22Rv1 (cell line): ENCODE results near the gene ASTN2.

ENCODE experiments used
- H3K27ac ChIP-seq: fragments of 450-650 bp; 2 replicates; pipeline ENCODE4 v1.5.1; 2017
- ZFX ChIP-seq: fragments of 450-650 bp; IDR thresholded peaks from 2 replicates; pipeline ENCODE4 v1.6.1; 2017; ENCODE audit warnings: antibody characterized with exemption, borderline replicate concordance
- TF ChIP-seq, protein P1 (sequence below): fragments of 450-650 bp; IDR thresholded peaks from 2 replicates; pipeline ENCODE4 v1.5.1; 2017; ENCODE audit warnings: mild to moderate bottlenecking

Gene ASTN2

DNA sequence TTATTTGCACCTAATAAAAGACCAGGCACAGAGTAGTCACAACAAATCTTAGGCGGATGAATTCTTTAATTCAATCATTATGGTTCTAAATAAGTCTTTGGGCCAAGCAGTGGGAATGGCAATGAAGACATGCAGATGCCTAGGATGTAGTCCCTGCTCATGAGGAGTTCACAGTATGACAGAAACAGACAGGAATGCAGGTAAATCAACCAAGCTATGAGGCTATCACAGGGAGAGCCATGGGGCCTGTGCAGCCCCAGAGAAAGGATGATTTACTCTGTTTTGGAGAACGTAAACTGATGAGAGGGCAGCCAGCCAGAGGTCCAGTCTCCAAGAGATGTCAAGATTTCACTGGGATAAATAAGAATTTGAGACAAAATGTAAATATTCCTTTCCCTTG is 598.4 kb downstream of the ASTN2 start:
- TF ChIP-seq ZFX = no peak
- TF ChIP-seq, protein P1, sequence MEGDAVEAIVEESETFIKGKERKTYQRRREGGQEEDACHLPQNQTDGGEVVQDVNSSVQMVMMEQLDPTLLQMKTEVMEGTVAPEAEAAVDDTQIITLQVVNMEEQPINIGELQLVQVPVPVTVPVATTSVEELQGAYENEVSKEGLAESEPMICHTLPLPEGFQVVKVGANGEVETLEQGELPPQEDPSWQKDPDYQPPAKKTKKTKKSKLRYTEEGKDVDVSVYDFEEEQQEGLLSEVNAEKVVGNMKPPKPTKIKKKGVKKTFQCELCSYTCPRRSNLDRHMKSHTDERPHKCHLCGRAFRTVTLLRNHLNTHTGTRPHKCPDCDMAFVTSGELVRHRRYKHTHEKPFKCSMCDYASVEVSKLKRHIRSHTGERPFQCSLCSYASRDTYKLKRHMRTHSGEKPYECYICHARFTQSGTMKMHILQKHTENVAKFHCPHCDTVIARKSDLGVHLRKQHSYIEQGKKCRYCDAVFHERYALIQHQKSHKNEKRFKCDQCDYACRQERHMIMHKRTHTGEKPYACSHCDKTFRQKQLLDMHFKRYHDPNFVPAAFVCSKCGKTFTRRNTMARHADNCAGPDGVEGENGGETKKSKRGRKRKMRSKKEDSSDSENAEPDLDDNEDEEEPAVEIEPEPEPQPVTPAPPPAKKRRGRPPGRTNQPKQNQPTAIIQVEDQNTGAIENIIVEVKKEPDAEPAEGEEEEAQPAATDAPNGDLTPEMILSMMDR = no peak
- H3K27ac ChIP-seq = no peak overlapping the region

- H3K27ac ChIP-seq = no peak overlapping the region
- TF ChIP-seq ZFX = no peak
- TF ChIP-seq, protein P1 = no peak
Observed at GRCh38 chr9:116815835-116816234, 599.0 kb downstream of the ASTN2 start.

DNA sequence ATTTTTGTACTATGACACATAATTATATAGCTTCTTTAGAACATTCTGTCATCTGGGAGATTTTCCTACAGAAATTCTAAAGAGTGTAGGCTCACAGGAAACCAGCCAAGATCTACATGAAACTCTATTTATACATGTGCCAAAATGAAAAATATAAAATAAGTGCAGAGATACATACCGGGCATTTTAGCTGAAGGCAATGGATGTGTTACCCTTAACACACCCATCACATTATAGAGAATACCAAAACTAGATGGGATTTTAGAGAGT is 601.9 kb downstream of the ASTN2 start:
- no peak overlapping the region for H3K27ac ChIP-seq
- no peak for TF ChIP-seq ZFX
- TF ChIP-seq, protein P1 = no peak

GRCh38 chr9:116812231-116813030 is 602.4 kb downstream of the ASTN2 start:
- no peak for TF ChIP-seq ZFX
- TF ChIP-seq, protein P1 = no peak
- H3K27ac ChIP-seq = no peak overlapping the region

DNA sequence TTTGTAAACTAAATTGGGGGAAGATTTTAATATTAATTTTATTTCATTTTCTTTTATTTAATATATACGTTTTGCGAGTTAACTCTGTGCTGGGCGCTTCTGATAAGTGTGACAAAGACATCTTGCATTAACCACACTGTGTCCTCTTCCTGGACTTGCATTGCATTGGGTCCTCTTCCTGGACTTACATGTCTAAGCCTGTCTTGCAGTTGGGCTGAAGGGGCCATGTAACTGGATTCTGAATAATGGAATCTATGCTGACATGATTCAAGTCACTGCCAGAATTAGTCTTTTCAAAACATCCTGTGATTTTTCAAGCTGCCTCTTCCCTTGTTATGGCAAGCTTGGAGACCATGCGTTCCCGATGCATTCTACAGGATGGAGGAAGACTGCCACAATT is 605.2 kb downstream of the ASTN2 start:
- TF ChIP-seq, protein P1 = no peak
- TF ChIP-seq ZFX = no peak
- no peak overlapping the region for H3K27ac ChIP-seq

- no peak overlapping the region for H3K27ac ChIP-seq
Observed at GRCh38 chr9:116806075-116806474, 608.8 kb downstream of the ASTN2 start.

GRCh38 chr9:116800885-116801284 is 614.0 kb downstream of the ASTN2 start:
- TF ChIP-seq ZFX = no peak

More at GRCh38 chr9:116806075-116806474, 608.8 kb downstream of the ASTN2 start:
- TF ChIP-seq, protein P1 = no peak
- no peak for TF ChIP-seq ZFX

DNA sequence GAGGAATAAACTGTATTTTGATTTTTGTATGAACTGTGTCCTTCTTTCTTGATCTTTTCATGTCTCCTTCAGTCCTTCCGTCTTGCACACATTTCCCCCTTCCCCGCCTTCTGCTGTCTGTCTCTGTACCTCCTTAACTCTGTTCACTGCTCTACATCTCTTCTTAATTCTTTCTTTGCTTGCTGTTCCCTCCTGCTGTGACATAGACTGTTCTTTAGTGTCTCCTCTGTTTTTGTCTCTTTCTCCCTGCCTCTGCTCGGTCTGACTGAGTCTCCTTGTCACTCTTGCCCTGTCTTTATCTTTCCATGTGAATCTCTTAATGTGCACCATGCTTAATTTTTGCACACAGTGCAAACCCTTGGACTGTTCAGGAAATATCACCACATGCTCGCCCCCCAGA is 614.8 kb downstream of the ASTN2 start:
- no peak overlapping the region for H3K27ac ChIP-seq
- TF ChIP-seq, protein P1 = no peak
- no peak for TF ChIP-seq ZFX

More at GRCh38 chr9:116800885-116801284, 614.0 kb downstream of the ASTN2 start:
- no peak overlapping the region for H3K27ac ChIP-seq
